ENCODE data around the gene RBM26.

DNA sequence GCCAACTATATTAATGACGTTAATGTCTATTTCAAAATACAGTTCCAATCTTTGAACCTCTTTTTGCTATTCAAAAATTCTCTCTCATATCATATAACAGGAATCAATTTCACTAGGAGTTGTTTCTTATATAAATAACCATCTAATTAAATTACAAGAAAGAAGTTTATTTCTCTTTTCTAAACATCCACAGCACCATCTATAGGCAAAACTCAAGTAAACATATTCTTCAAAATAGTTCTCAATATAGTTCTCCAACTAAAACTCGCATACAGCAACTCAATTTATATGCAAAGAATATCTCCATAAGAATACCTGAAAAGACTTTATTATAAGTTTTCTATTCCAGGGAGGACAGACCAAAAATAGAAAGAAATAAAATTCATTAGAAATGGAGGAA, 65.6 kb downstream of the RBM26 start:
- TF ChIP-seq MAX (IDR thresholded peaks at IDR 0.05) = no peak
- no peak for TF ChIP-seq ZBTB7A (IDR thresholded peaks at IDR 0.05; ENCODE audit: low read depth)
- no peak for TF ChIP-seq EP300 (IDR thresholded peaks at IDR 0.05; ENCODE audit: borderline replicate concordance)
- no peak for TF ChIP-seq CREB1 (IDR thresholded peaks at IDR 0.05; ENCODE audit: low read depth)
- no peak for TF ChIP-seq REST (IDR thresholded peaks at IDR 0.05; ENCODE audit: low read depth)
